ENCODE data around the gene RIOK3. TPM values are rescaled to one million over a fixed set of nuclear protein-coding genes. Genes with fewer than 3 reads are reported as not detected.

Gene RIOK3
- total and polyA plus RNA-seq, 4 experiments from 2014 or later, result 36.6 to 84.4 (median 56.1) TPM

GRCh38 chr18:23494992-23495391 lies 41.9 kb downstream of the RIOK3 start:
- no peak for DNase-seq
- ChIA-PET CTCF (ENCODE audit: partially characterized antibody) (interaction anchor here (1.5 to 2.0 kb wide), 3 partner anchors 22 to 91 kb away, joined by 3 to 9 read pairs (median 5); no protein-coding TSS in a partner anchor), POLR2A (ENCODE audit: partially characterized antibody) (no interaction called here)
- H3K4me3 Mint-ChIP-seq, result no peak overlapping the region
- Histone ChIP-seq H3K27ac (ENCODE audit: low read depth, low read length) (no peak overlapping the region), H3K4me1 (ENCODE audit: insufficient read depth, low read length) (peaks cover 8% of the 10 kb centered on the region), H3K4me3 (ENCODE audit: low read length in 2 of 2) (no peak overlapping the region), H3K27me3 (ENCODE audit: insufficient read depth, low read length) (no peaks in the 10 kb centered on the region), H3K9me3 (ENCODE audit: control insufficient read depth in 1 of 2, low read length in 2 of 2) (no peaks in the 10 kb centered on the region), H3K36me3 (ENCODE audit: insufficient read depth, low read length) (no peaks in the 10 kb centered on the region)
- no peaks in the 10 kb centered on the region for H3K36me3 Mint-ChIP-seq
- peaks cover 0 to 4% (median 0%) of the 10 kb centered on the region in 8 donors for H3K9me3 Mint-ChIP-seq
- peak overlapping the region in 1 of 7 donors; percentile 2 for H3K27ac Mint-ChIP-seq
- intact Hi-C loops (cut with micrococcal nuclease), result no loop called here
- peaks cover 2 to 6% (median 5%) of the 10 kb centered on the region in 4 donors for H3K4me1 Mint-ChIP-seq
- H3K27me3 Mint-ChIP-seq, result no peaks in the 10 kb centered on the region

- no peak overlapping the region for H3K4me3 Mint-ChIP-seq
- intact Hi-C loops (cut with micrococcal nuclease), result no loop called here
Observed at GRCh38 chr18:23495723-23496440, 42.8 kb downstream of the RIOK3 start.

GRCh38 chr18:23498117-23498516 lies 45.0 kb downstream of the RIOK3 start:
- Histone ChIP-seq H3K4me1 (ENCODE audit: insufficient read depth, low read length) (peaks cover 18% of the 10 kb centered on the region), H3K27ac (ENCODE audit: low read depth, low read length) (no peak overlapping the region), H3K4me3 (ENCODE audit: low read length in 2 of 2) (no peak overlapping the region), H3K9me3 (ENCODE audit: control insufficient read depth in 1 of 2, low read length in 2 of 2) (no peaks in the 10 kb centered on the region), H3K36me3 (ENCODE audit: insufficient read depth, low read length) (no peaks in the 10 kb centered on the region), H3K27me3 (ENCODE audit: insufficient read depth, low read length) (no peaks in the 10 kb centered on the region)
- no peaks in the 10 kb centered on the region for H3K9me3 Mint-ChIP-seq
- ChIA-PET POLR2A (ENCODE audit: partially characterized antibody) (interaction anchor here (0.8 to 1.1 kb wide), 2 partner anchors 17 to 89 kb away, joined by 4 to 5 read pairs; no protein-coding TSS in a partner anchor), CTCF (ENCODE audit: partially characterized antibody) (interaction anchor here (0.7 to 4.1 kb wide), 37 partner anchors 7 to 991 kb away, joined by 3 to 30 read pairs (median 4); partner anchors contain the start of genes NPC1 and RIOK3)
- no peak overlapping the region for H3K27ac Mint-ChIP-seq
- H3K27me3 Mint-ChIP-seq, result no peaks in the 10 kb centered on the region
- H3K4me3 Mint-ChIP-seq, result no peak overlapping the region
- DNase-seq, result no peak
- intact Hi-C loops (cut with micrococcal nuclease), result loop anchor here (2.0 kb wide), 1 partner anchor 421 kb away; no protein-coding TSS in a partner anchor
- H3K4me1 Mint-ChIP-seq, result peaks cover 11 to 28% (median 17%) of the 10 kb centered on the region in 4 donors
- no peaks in the 10 kb centered on the region for H3K36me3 Mint-ChIP-seq

More at GRCh38 chr18:23495723-23496440, 42.8 kb downstream of the RIOK3 start:
- no peak overlapping the region for H3K27ac ChIP-seq (ENCODE audit: low read depth, low read length)
- H3K4me3 ChIP-seq (ENCODE audit: low read length in 2 of 2), result no peak overlapping the region
- no peak for DNase-seq
- peaks cover 8% of the 10 kb centered on the region for H3K4me1 ChIP-seq (ENCODE audit: insufficient read depth, low read length)
- Mint-ChIP-seq H3K36me3 (no peaks in the 10 kb centered on the region), H3K27me3 (no peaks in the 10 kb centered on the region), H3K9me3 (peaks cover 0 to 4% (median 0%) of the 10 kb centered on the region in 8 donors), H3K27ac (no peak overlapping the region), H3K4me1 (peaks cover 4 to 9% (median 5%) of the 10 kb centered on the region in 4 donors)
- ChIA-PET CTCF (ENCODE audit: partially characterized antibody) (interaction anchor here (0.8 to 4.1 kb wide), 7 partner anchors 8 to 208 kb away, joined by 3 to 30 read pairs (median 7); no protein-coding TSS in a partner anchor), POLR2A (ENCODE audit: partially characterized antibody) (interaction anchor here (1.6 kb wide), 1 partner anchor 8 kb away, joined by 4 read pairs; no protein-coding TSS in a partner anchor)
- H3K9me3 ChIP-seq (ENCODE audit: control insufficient read depth in 1 of 2, low read length in 2 of 2), result no peaks in the 10 kb centered on the region
- H3K36me3 ChIP-seq (ENCODE audit: insufficient read depth, low read length), result no peaks in the 10 kb centered on the region
- no peaks in the 10 kb centered on the region for H3K27me3 ChIP-seq (ENCODE audit: insufficient read depth, low read length)

- Histone ChIP-seq H3K4me1 (ENCODE audit: insufficient read depth, low read length) (peaks cover 18% of the 10 kb centered on the region), H3K27ac (ENCODE audit: low read depth, low read length) (no peak overlapping the region), H3K36me3 (ENCODE audit: insufficient read depth, low read length) (no peaks in the 10 kb centered on the region), H3K9me3 (ENCODE audit: control insufficient read depth in 1 of 2, low read length in 2 of 2) (no peaks in the 10 kb centered on the region), H3K27me3 (ENCODE audit: insufficient read depth, low read length) (no peaks in the 10 kb centered on the region), H3K4me3 (ENCODE audit: low read length in 2 of 2) (no peak overlapping the region)
- H3K27ac Mint-ChIP-seq, result peak overlapping the region in 4 of 7 donors; percentile 10 to 69 (median 38)
- peaks cover 0 to 2% of the 10 kb centered on the region in 2 donors for H3K36me3 Mint-ChIP-seq
- H3K4me3 Mint-ChIP-seq, result peak overlapping the region in 1 of 8 donors; percentile 8
- H3K9me3 Mint-ChIP-seq, result no peaks in the 10 kb centered on the region
- no peaks in the 10 kb centered on the region for H3K27me3 Mint-ChIP-seq
- ChIA-PET POLR2A (ENCODE audit: partially characterized antibody) (interaction anchor here (0.8 to 1.1 kb wide), 2 partner anchors 16 to 88 kb away, joined by 4 to 5 read pairs; no protein-coding TSS in a partner anchor), CTCF (ENCODE audit: partially characterized antibody) (interaction anchor here (0.7 to 4.1 kb wide), 39 partner anchors 8 to 1898 kb away, joined by 3 to 30 read pairs (median 4); partner anchors contain the start of genes ESCO1, NPC1 and RIOK3)
- DNase-seq, result peak; percentile 70 to 74 (median 71)
- peaks cover 11 to 30% (median 17%) of the 10 kb centered on the region in 4 donors for H3K4me1 Mint-ChIP-seq
- intact Hi-C loops (cut with micrococcal nuclease), result loop anchor here (1.0 to 2.0 kb wide), 4 partner anchors 87 to 620 kb away; partner anchors contain the start of gene NPC1
Observed at GRCh38 chr18:23498877-23499276, 45.8 kb downstream of the RIOK3 start.

- Histone ChIP-seq H3K4me3 (ENCODE audit: low read length in 2 of 2) (no peak overlapping the region), H3K27me3 (ENCODE audit: insufficient read depth, low read length) (no peaks in the 10 kb centered on the region), H3K27ac (ENCODE audit: low read depth, low read length) (no peak overlapping the region), H3K9me3 (ENCODE audit: control insufficient read depth in 1 of 2, low read length in 2 of 2) (no peaks in the 10 kb centered on the region), H3K36me3 (ENCODE audit: insufficient read depth, low read length) (no peaks in the 10 kb centered on the region), H3K4me1 (ENCODE audit: insufficient read depth, low read length) (peaks cover 22% of the 10 kb centered on the region)
- H3K4me3 Mint-ChIP-seq, result no peak overlapping the region
- DNase-seq, result no peak
- intact Hi-C loops (cut with micrococcal nuclease), result loop anchor here (1.0 to 2.0 kb wide), 4 partner anchors 87 to 620 kb away; partner anchors contain the start of gene NPC1
- peaks cover 0 to 7% of the 10 kb centered on the region in 2 donors for H3K36me3 Mint-ChIP-seq
- H3K9me3 Mint-ChIP-seq, result no peaks in the 10 kb centered on the region
- peak overlapping the region in 3 of 7 donors; percentile 2 to 69 (median 50) for H3K27ac Mint-ChIP-seq
- CTCF ChIA-PET (ENCODE audit: partially characterized antibody), result interaction anchor here (0.9 to 4.1 kb wide), 19 partner anchors 8 to 1899 kb away, joined by 3 to 30 read pairs (median 4); partner anchors contain the start of gene ESCO1
- POLR2A ChIA-PET (ENCODE audit: partially characterized antibody), result interaction anchor here (1.1 kb wide), 1 partner anchor 16 kb away, joined by 4 read pairs; no protein-coding TSS in a partner anchor
- no peaks in the 10 kb centered on the region for H3K27me3 Mint-ChIP-seq
- H3K4me1 Mint-ChIP-seq, result peaks cover 13 to 35% (median 21%) of the 10 kb centered on the region in 4 donors
Observed at GRCh38 chr18:23499291-23499781, 46.2 kb downstream of the RIOK3 start.

GRCh38 chr18:23501626-23502025 lies 48.5 kb downstream of the RIOK3 start:
- no peaks in the 10 kb centered on the region for H3K36me3 ChIP-seq (ENCODE audit: insufficient read depth, low read length)
- Mint-ChIP-seq H3K36me3 (peaks cover 8 to 18% of the 10 kb centered on the region in 2 donors), H3K9me3 (no peaks in the 10 kb centered on the region), H3K27me3 (no peaks in the 10 kb centered on the region), H3K4me1 (peaks cover 25 to 54% (median 37%) of the 10 kb centered on the region in 4 donors), H3K27ac (peak overlapping the region in 3 of 7 donors; percentile 18 to 96 (median 22)), H3K4me3 (peak overlapping the region in 4 of 8 donors; percentile 11 to 34 (median 28))
- H3K27me3 ChIP-seq (ENCODE audit: insufficient read depth, low read length), result no peaks in the 10 kb centered on the region
- H3K4me1 ChIP-seq (ENCODE audit: insufficient read depth, low read length), result peaks cover 38% of the 10 kb centered on the region
- H3K4me3 ChIP-seq (ENCODE audit: low read length in 2 of 2), result no peak overlapping the region
- ChIA-PET POLR2A (ENCODE audit: partially characterized antibody) (interaction anchor here (1.4 to 2.9 kb wide), 2 partner anchors 14 kb away, joined by 5 to 12 read pairs; no protein-coding TSS in a partner anchor), CTCF (ENCODE audit: partially characterized antibody) (interaction anchor here (0.8 to 2.5 kb wide), 3 partner anchors 15 to 86 kb away, joined by 3 to 10 read pairs (median 7); no protein-coding TSS in a partner anchor)
- H3K9me3 ChIP-seq (ENCODE audit: control insufficient read depth in 1 of 2, low read length in 2 of 2), result no peaks in the 10 kb centered on the region
- no peak overlapping the region for H3K27ac ChIP-seq (ENCODE audit: low read depth, low read length)
- no peak for DNase-seq
- intact Hi-C loops (cut with micrococcal nuclease), result loop anchor here (2.0 to 5.0 kb wide), 4 partner anchors 49 to 569 kb away; partner anchors contain the start of genes RBBP8 and RIOK3

Measured in CD4-positive, alpha-beta memory T cell (primary cell).